ENCODE results near the gene UGT8.

GRCh38 chr4:114677346-114677979, 78.9 kb downstream of the UGT8 start:
- TF ChIP-seq YY1 (IDR thresholded peaks at IDR 0.05) (no peak), TAF1 (conservative IDR thresholded peaks at IDR 0.05) (no peak), RAD21 (IDR thresholded peaks at IDR 0.05) (no peak), RXRA (IDR thresholded peaks at IDR 0.05) (no peak), EGR1 (IDR thresholded peaks at IDR 0.05; ENCODE audit: low read depth in 2 of 2) (no peak), REST (IDR thresholded peaks at IDR 0.05) (no peak)
- TF ChIP-seq, protein P1, sequence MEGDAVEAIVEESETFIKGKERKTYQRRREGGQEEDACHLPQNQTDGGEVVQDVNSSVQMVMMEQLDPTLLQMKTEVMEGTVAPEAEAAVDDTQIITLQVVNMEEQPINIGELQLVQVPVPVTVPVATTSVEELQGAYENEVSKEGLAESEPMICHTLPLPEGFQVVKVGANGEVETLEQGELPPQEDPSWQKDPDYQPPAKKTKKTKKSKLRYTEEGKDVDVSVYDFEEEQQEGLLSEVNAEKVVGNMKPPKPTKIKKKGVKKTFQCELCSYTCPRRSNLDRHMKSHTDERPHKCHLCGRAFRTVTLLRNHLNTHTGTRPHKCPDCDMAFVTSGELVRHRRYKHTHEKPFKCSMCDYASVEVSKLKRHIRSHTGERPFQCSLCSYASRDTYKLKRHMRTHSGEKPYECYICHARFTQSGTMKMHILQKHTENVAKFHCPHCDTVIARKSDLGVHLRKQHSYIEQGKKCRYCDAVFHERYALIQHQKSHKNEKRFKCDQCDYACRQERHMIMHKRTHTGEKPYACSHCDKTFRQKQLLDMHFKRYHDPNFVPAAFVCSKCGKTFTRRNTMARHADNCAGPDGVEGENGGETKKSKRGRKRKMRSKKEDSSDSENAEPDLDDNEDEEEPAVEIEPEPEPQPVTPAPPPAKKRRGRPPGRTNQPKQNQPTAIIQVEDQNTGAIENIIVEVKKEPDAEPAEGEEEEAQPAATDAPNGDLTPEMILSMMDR (IDR thresholded peaks at IDR 0.05; ENCODE audit: low read depth, low read length, missing input control), result no peak
- TF ChIP-seq, protein P2, sequence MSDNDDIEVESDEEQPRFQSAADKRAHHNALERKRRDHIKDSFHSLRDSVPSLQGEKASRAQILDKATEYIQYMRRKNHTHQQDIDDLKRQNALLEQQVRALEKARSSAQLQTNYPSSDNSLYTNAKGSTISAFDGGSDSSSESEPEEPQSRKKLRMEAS (IDR thresholded peaks at IDR 0.05), result no peak
- TF ChIP-seq, protein P3, sequence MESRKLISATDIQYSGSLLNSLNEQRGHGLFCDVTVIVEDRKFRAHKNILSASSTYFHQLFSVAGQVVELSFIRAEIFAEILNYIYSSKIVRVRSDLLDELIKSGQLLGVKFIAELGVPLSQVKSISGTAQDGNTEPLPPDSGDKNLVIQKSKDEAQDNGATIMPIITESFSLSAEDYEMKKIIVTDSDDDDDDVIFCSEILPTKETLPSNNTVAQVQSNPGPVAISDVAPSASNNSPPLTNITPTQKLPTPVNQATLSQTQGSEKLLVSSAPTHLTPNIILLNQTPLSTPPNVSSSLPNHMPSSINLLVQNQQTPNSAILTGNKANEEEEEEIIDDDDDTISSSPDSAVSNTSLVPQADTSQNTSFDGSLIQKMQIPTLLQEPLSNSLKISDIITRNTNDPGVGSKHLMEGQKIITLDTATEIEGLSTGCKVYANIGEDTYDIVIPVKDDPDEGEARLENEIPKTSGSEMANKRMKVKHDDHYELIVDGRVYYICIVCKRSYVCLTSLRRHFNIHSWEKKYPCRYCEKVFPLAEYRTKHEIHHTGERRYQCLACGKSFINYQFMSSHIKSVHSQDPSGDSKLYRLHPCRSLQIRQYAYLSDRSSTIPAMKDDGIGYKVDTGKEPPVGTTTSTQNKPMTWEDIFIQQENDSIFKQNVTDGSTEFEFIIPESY (IDR thresholded peaks at IDR 0.05), result no peak

Data from liver (tissue), 3 donors.